HepG2 (cell line): ENCODE data around the gene MRFAP1L1. TPM values are rescaled to one million over a fixed set of nuclear protein-coding genes. Genes with fewer than 3 reads are reported as not detected.
A peak's percentile ranks its signal among the peaks of the same experiment; 100 is the strongest.

Experiments
- BCL3 ChIP-seq: sonication (generic); formaldehyde crosslinking; IDR thresholded peaks from 2 replicates; pipeline ENCODE4 v1.5.1; 2020; ENCODE audit warnings: mild to moderate bottlenecking, missing genetic modification reagents, moderate library complexity
- BORCS8-MEF2B ChIP-seq: sonication (generic); formaldehyde crosslinking; IDR thresholded peaks from 2 replicates; pipeline ENCODE4 v1.8.0; 2022; ENCODE audit warnings: mild to moderate bottlenecking, missing genetic modification reagents
- HOXA9 ChIP-seq: sonication (generic); formaldehyde crosslinking; IDR thresholded peaks from 2 replicates; pipeline ENCODE4 v1.8.1; 2022; ENCODE audit warnings: missing genetic modification reagents, mild to moderate bottlenecking, moderate library complexity, borderline replicate concordance
- IRF9 ChIP-seq: sonication (generic); formaldehyde crosslinking; IDR thresholded peaks from 2 replicates; pipeline ENCODE4 v1.8.0; 2022; ENCODE audit warnings: missing genetic modification reagents, mild to moderate bottlenecking, borderline replicate concordance
- KAT8 ChIP-seq: IDR thresholded peaks from 2 replicates; pipeline ENCODE4 v1.6.1; 2016; ENCODE audit warnings: missing genetic modification reagents, missing compliant biosample characterization
- LCORL ChIP-seq, 2 experiments: fragments of 450-650 bp in 1 of 2; sonication (generic) in 1 of 2; formaldehyde crosslinking in 1 of 2; IDR thresholded peaks; 2 replicates each; pipeline versions ENCODE4 v1.5.0 to v1.6.1; 2017 to 2020; ENCODE audit warnings: antibody characterized with exemption in 1 of 2, missing genetic modification reagents in 1 of 2
- NFE2L1 ChIP-seq: sonication (generic); formaldehyde crosslinking; IDR thresholded peaks from 2 replicates; pipeline ENCODE4 v1.4.0; 2020; ENCODE audit warnings: missing genetic modification reagents, mild to moderate bottlenecking, borderline replicate concordance
- POGZ ChIP-seq: sonication (generic); formaldehyde crosslinking; IDR thresholded peaks from 2 replicates; pipeline ENCODE4 v1.4.0; 2020; ENCODE audit warnings: mild to moderate bottlenecking, missing genetic modification reagents
- ZHX1 ChIP-seq: sonication (generic); formaldehyde crosslinking; IDR thresholded peaks from 2 replicates; pipeline ENCODE4 v1.8.1; 2022; ENCODE audit warnings: low read depth, mild to moderate bottlenecking, missing genetic modification reagents
- ZNF317 ChIP-seq: sonication (generic); formaldehyde crosslinking; IDR thresholded peaks from 2 replicates; pipeline ENCODE4 v1.5.0; 2020; ENCODE audit warnings: mild to moderate bottlenecking, missing genetic modification reagents
- ZNF333 ChIP-seq: sonication (generic); formaldehyde crosslinking; IDR thresholded peaks from 2 replicates; pipeline ENCODE4 v1.4.0; 2020; ENCODE audit warnings: mild to moderate bottlenecking, missing genetic modification reagents, borderline replicate concordance
- ZNF614 ChIP-seq: IDR thresholded peaks from 2 replicates; pipeline ENCODE4 v1.6.1; 2018; ENCODE audit warnings: missing biosample characterization, missing genetic modification reagents, inconsistent platforms, borderline replicate concordance
- ZSCAN20 ChIP-seq: sonication (generic); formaldehyde crosslinking; IDR thresholded peaks from 2 replicates; pipeline ENCODE4 v1.4.0; 2020; ENCODE audit warnings: missing genetic modification reagents, mild to moderate bottlenecking, borderline replicate concordance
- polyA plus RNA-seq, 8 experiments: library from polyadenylated mRNA; depleted of rRNA in 3 of 8; stranded (reverse) in 7 of 8; unstranded in 1 of 8; fragments of >200 nt; fragmentation: Illumina TruSeq in 4 of 8; extraction: Trizol in 4 of 8; gene quantifications; 2 replicates each; pipeline versions ENCODE4 v1.2.1 to v1.2.3, GENCODE V29; 2011 to 2016; ENCODE audit warnings: low read depth in 4 of 8, missing spikeins in 1 of 8, mixed read lengths in 1 of 8; ENCODE audit not compliant: insufficient read depth in 1 of 8
- total RNA-seq, 5 experiments: library from RNA; depleted of rRNA; stranded (reverse); fragments of >200 nt; fragmentation: Illumina TruSeq; extraction: Trizol; gene quantifications; 2 replicates each; pipeline ENCODE4 v1.2.3, GENCODE V29; 2016; ENCODE audit warnings: low read depth in 1 of 5
- TF ChIP-seq, protein P1 (sequence below): sonication (generic); formaldehyde crosslinking; IDR thresholded peaks from 2 replicates; pipeline ENCODE4 v1.5.1; 2020; ENCODE audit warnings: missing genetic modification reagents, mild to moderate bottlenecking, borderline replicate concordance
- TF ChIP-seq, protein P2 (sequence below): sonication (generic); formaldehyde crosslinking; conservative IDR thresholded peaks from 2 replicates; pipeline ENCODE4 v1.5.0; 2020; ENCODE audit warnings: missing genetic modification reagents
- TF ChIP-seq, protein P3 (sequence below): sonication (generic); formaldehyde crosslinking; IDR thresholded peaks from 2 replicates; pipeline ENCODE4 v1.8.0; 2022; ENCODE audit warnings: missing genetic modification reagents, low read depth, mild to moderate bottlenecking, borderline replicate concordance

The MRFAP1L1 gene
- total and polyA plus RNA-seq, 2 of the 13 experiments (the other 11 are each of a cell fraction or from before 2014, with no cell fraction given), result 44.8 to 76.6 TPM

GRCh38 chr4:6695660-6696610, 13.7 kb downstream of the MRFAP1L1 start (continued):
- TF ChIP-seq ZNF614 (CRISPR knock-in tag) (peak; percentile 92), HOXA9 (CRISPR knock-in tag) (no peak), ZNF317 (peak; percentile 91), ZNF333 (CRISPR knock-in tag) (peak; percentile 83; the same call in 1 of the 2 replicates), BCL3 (peak; percentile 82; the same call in 1 of the 2 replicates), LCORL (IDR thresholded peaks at IDR 0.05) (no peak), LCORL (CRISPR knock-in tag; IDR thresholded peaks at IDR 0.05) (peak; percentile 96), NFE2L1 (CRISPR knock-in tag) (no peak), POGZ (CRISPR knock-in tag) (peak; percentile 90), ZHX1 (CRISPR knock-in tag) (peak; percentile 93), BORCS8-MEF2B (CRISPR knock-in tag) (0 out of 2 replicates have a peak, but pooled peaks have one; percentile 59), ZSCAN20 (CRISPR knock-in tag) (no peak), KAT8 (CRISPR knock-in tag) (peak; percentile 96), IRF9 (CRISPR knock-in tag) (no peak)
- TF ChIP-seq, protein P1, sequence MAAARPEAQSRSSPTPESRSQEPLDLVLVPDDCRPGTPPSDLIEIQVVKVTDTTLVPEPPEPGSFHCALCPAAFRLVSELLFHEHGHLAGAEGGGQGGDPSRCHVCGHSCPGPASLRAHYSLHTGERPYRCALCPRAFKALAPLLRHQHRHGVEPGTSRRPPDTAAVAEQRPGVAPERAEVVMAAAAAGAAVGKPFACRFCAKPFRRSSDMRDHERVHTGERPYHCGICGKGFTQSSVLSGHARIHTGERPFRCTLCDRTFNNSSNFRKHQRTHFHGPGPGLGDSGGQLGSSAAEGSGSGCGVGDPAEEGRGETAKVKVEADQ (CRISPR knock-in tag), result peak; percentile 62; the same call in 1 of the 2 replicates
- TF ChIP-seq, protein P2, sequence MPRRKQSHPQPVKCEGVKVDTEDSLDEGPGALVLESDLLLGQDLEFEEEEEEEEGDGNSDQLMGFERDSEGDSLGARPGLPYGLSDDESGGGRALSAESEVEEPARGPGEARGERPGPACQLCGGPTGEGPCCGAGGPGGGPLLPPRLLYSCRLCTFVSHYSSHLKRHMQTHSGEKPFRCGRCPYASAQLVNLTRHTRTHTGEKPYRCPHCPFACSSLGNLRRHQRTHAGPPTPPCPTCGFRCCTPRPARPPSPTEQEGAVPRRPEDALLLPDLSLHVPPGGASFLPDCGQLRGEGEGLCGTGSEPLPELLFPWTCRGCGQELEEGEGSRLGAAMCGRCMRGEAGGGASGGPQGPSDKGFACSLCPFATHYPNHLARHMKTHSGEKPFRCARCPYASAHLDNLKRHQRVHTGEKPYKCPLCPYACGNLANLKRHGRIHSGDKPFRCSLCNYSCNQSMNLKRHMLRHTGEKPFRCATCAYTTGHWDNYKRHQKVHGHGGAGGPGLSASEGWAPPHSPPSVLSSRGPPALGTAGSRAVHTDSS (CRISPR knock-in tag), result no peak
- TF ChIP-seq, protein P3, sequence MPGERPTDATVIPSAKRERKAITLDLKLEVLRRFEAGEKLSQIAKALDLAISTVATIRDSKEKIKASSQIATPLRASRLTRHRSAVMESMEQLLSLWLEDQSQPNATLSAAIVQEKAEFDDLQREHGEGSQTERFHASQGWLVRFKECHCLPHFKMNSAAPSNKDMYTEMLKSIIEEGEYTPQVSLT (CRISPR knock-in tag), result no peak
